ENCODE measurements around the gene NF2. TPM values are rescaled to one million over a fixed set of nuclear protein-coding genes. Genes with fewer than 3 reads are reported as not detected.

NF2 gene
- total and polyA plus RNA-seq, 7 donors: 12.8 to 59.7 (median 43.2) TPM

GRCh38 chr22:29633514-29634312, 30.3 kb downstream of the NF2 start:
- 72 to 80% (median 75%) methylated on average over 6 of the region's 6 CpGs for WGBS, 3 donors
- DNase-seq: no peak
- no peak overlapping the region for H3K4me3 ChIP-seq
- intact Hi-C loops (cut with DNase I): loop anchor here in 1 of 2 donors (5.0 to 10.0 kb wide), 2 partner anchors 381 to 459 kb away; no protein-coding TSS in a partner anchor
- no peak for ATAC-seq
- H3K4me1 ChIP-seq: no peaks in the 10 kb centered on the region
- TF ChIP-seq, protein P1, sequence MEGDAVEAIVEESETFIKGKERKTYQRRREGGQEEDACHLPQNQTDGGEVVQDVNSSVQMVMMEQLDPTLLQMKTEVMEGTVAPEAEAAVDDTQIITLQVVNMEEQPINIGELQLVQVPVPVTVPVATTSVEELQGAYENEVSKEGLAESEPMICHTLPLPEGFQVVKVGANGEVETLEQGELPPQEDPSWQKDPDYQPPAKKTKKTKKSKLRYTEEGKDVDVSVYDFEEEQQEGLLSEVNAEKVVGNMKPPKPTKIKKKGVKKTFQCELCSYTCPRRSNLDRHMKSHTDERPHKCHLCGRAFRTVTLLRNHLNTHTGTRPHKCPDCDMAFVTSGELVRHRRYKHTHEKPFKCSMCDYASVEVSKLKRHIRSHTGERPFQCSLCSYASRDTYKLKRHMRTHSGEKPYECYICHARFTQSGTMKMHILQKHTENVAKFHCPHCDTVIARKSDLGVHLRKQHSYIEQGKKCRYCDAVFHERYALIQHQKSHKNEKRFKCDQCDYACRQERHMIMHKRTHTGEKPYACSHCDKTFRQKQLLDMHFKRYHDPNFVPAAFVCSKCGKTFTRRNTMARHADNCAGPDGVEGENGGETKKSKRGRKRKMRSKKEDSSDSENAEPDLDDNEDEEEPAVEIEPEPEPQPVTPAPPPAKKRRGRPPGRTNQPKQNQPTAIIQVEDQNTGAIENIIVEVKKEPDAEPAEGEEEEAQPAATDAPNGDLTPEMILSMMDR (IDR thresholded peaks at IDR 0.05): no peak
- H3K27me3 ChIP-seq (ENCODE audit: insufficient read depth in 3 of 3, low read length in 2 of 3): no peaks in the 10 kb centered on the region
- H3K9me3 ChIP-seq: no peaks in the 10 kb centered on the region
- no peak overlapping the region for H3K27ac ChIP-seq
- H3K36me3 ChIP-seq (ENCODE audit: insufficient read depth in 1 of 2, low read depth in 1 of 2): peaks cover 0 to 19% of the 10 kb centered on the region in 2 donors

DNA sequence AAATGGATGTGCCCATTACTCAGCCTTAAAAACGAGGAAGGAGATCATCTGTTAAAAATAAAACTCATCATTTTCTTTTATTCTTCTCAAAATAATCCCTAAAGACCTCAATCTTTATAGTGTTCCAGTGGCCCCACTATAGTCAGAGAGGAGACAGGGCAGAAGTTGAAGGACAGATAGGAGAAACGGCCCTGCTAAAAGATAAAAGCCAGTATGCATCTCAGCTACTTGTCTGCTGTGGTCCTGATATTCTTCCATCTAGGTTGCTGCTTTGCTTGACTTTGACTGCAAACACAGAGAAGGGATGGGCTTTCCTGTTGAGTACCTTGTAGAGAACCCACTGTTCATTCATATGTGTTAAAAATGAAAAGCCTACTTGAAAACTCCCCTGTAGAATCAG, 31.4 kb downstream of the NF2 start:
- ATAC-seq: no peak
- intact Hi-C loops (cut with DNase I): loop anchor here (5.0 to 10.0 kb wide), 3 partner anchors 380 to 457 kb away; no protein-coding TSS in a partner anchor
- Histone ChIP-seq H3K4me1 (no peaks in the 10 kb centered on the region), H3K4me3 (no peak overlapping the region), H3K27me3 (ENCODE audit: insufficient read depth in 3 of 3, low read length in 2 of 3) (no peaks in the 10 kb centered on the region), H3K9me3 (no peaks in the 10 kb centered on the region), H3K36me3 (ENCODE audit: insufficient read depth in 1 of 2, low read depth in 1 of 2) (peaks cover 0 to 30% of the 10 kb centered on the region in 2 donors), H3K27ac (no peak overlapping the region)
- WGBS, 3 donors: 80 to 91% (median 86%) methylated on average over 2 of the region's 2 CpGs
- DNase-seq: no peak
- TF ChIP-seq, protein P1 (IDR thresholded peaks at IDR 0.05): no peak

GRCh38 chr22:29635734-29636357, 32.4 kb downstream of the NF2 start:
- ATAC-seq (peak in 3 of 4 donors; percentile 67 to 83 (median 74)), DNase-seq (no peak)
- Histone ChIP-seq H3K27me3 (ENCODE audit: insufficient read depth in 3 of 3, low read length in 2 of 3) (no peaks in the 10 kb centered on the region), H3K4me3 (no peak overlapping the region), H3K36me3 (ENCODE audit: insufficient read depth in 1 of 2, low read depth in 1 of 2) (peaks cover 0 to 30% of the 10 kb centered on the region in 2 donors), H3K27ac (no peak overlapping the region), H3K9me3 (no peaks in the 10 kb centered on the region), H3K4me1 (no peaks in the 10 kb centered on the region)
- TF ChIP-seq, protein P1 (IDR thresholded peaks at IDR 0.05): peak; percentile 62
- WGBS, 3 donors: 40 to 46% (median 44%) methylated on average over 3 of the region's 3 CpGs
- intact Hi-C loops (cut with DNase I): loop anchor here (5.0 to 10.0 kb wide), 2 partner anchors 379 to 451 kb away; no protein-coding TSS in a partner anchor

- WGBS, 3 donors: 87 to 91% (median 90%) methylated on average over 7 of the region's 7 CpGs
- Histone ChIP-seq H3K9me3 (no peaks in the 10 kb centered on the region), H3K4me3 (no peak overlapping the region), H3K27me3 (ENCODE audit: insufficient read depth in 3 of 3, low read length in 2 of 3) (no peaks in the 10 kb centered on the region), H3K36me3 (ENCODE audit: insufficient read depth in 1 of 2, low read depth in 1 of 2) (peaks cover 0 to 31% of the 10 kb centered on the region in 2 donors), H3K27ac (no peak overlapping the region), H3K4me1 (no peaks in the 10 kb centered on the region)
- no peak for DNase-seq
- TF ChIP-seq, protein P1 (IDR thresholded peaks at IDR 0.05): no peak
- intact Hi-C loops (cut with DNase I): loop anchor here (5.0 to 10.0 kb wide), 2 partner anchors 378 to 451 kb away; no protein-coding TSS in a partner anchor
- ATAC-seq: no peak
Measured at GRCh38 chr22:29636751-29637150, 33.3 kb downstream of the NF2 start.

Measured in psoas muscle (tissue), 8 donors.